SK-N-SH treated with all-trans-retinoic acid at 6 μM for 48 hours (cell line): ENCODE results near the gene MS4A6E.

Experiments used
- ARNTL ChIP-seq: fragments of 450-650 bp; formaldehyde crosslinking; IDR thresholded peaks from 2 replicates; pipeline ENCODE4 v1.5.0; 2020; ENCODE audit warnings: low read depth, mild to moderate bottlenecking, moderate library complexity, borderline replicate concordance
- BACH2 ChIP-seq: fragments of 250-450 bp; sonication (Bioruptor Pico); IDR thresholded peaks from 2 replicates; pipeline ENCODE4 v1.9.0; 2021; ENCODE audit warnings: mild to moderate bottlenecking, borderline replicate concordance
- CREB5 ChIP-seq: fragments of 250-450 bp; sonication (Bioruptor Pico); IDR thresholded peaks from 2 replicates; pipeline ENCODE4 v1.5.1; 2020; ENCODE audit warnings: low read depth, mild to moderate bottlenecking, moderate library complexity
- ESRRG ChIP-seq: fragments of 250-450 bp; sonication (Bioruptor Pico); IDR thresholded peaks from 2 replicates; pipeline ENCODE4 v1.6.1; 2021; ENCODE audit warnings: mild to moderate bottlenecking
- RARB ChIP-seq: fragments of 250-450 bp; sonication (Bioruptor Pico); IDR thresholded peaks from 2 replicates; pipeline ENCODE4 v1.8.0; 2021; ENCODE audit warnings: mild to moderate bottlenecking, moderate library complexity
- TOX ChIP-seq: fragments of 250-450 bp; sonication (Bioruptor Pico); IDR thresholded peaks from 2 replicates; pipeline ENCODE4 v1.8.0; 2021; ENCODE audit warnings: mild to moderate bottlenecking, moderate library complexity, borderline replicate concordance
- ZC3H10 ChIP-seq: fragments of 250-450 bp; sonication (Bioruptor Pico); IDR thresholded peaks from 2 replicates; pipeline ENCODE4 v1.5.1; 2021; ENCODE audit warnings: mild to moderate bottlenecking, moderate library complexity
- ZFP3 ChIP-seq: fragments of 250-450 bp; sonication (Bioruptor Pico); IDR thresholded peaks from 2 replicates; pipeline ENCODE4 v1.5.0; 2020; ENCODE audit warnings: mild to moderate bottlenecking, moderate library complexity
- ZFP30 ChIP-seq: fragments of 450-650 bp; formaldehyde crosslinking; IDR thresholded peaks from 2 replicates; pipeline ENCODE4 v1.5.0; 2022; ENCODE audit warnings: mild to moderate bottlenecking, moderate library complexity
- ZNF70 ChIP-seq: fragments of 450-650 bp; formaldehyde crosslinking; IDR thresholded peaks from 2 replicates; pipeline ENCODE4 v1.5.0; 2020; ENCODE audit warnings: mild to moderate bottlenecking, moderate library complexity
- ZNF8 ChIP-seq: fragments of 450-650 bp; formaldehyde crosslinking; IDR thresholded peaks from 2 replicates; pipeline ENCODE4 v1.5.0; 2020; ENCODE audit warnings: mild to moderate bottlenecking, moderate library complexity
- TF ChIP-seq, protein P1 (sequence below): fragments of 250-450 bp; sonication (Bioruptor Pico); IDR thresholded peaks from 2 replicates; pipeline ENCODE4 v1.8.0; 2020; ENCODE audit warnings: mild to moderate bottlenecking, moderate library complexity, borderline replicate concordance

DNA sequence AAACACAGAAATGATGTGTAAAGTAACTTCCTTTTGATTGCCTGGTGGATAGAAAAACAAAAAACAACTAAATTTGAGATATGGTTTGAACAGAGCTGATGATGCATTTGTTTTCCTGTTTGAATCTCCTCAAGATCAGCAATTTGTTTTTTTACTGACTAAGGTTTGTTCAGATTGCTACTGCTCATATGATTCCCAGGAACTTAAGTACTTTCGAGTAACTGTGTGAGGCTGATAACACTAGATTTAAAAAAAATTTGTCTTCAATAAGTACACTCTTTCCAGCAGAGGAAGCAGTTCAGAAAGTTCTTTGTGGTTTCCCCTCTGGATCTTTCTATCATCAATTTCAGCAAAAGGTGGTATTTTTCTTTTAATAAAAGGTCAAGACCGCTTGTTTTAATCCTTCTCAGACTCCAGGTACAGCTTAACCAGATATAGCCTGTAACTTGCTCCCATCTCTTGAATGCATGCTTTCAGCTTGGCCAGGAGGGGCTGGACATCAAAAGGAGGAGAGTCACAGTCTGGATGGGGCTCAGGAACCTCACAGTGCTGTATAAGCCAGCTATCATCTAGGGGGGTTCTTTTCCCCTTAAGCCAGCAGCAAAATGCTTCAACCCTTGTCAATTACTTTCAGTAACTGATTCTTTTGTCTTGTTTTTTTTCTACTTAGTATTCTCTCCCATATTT, 12.3 kb upstream of the MS4A6E start:
- TF ChIP-seq TOX (CRISPR knock-in tag) = no peak
- no peak for TF ChIP-seq ESRRG (CRISPR knock-in tag)
- no peak for TF ChIP-seq RARB
- no peak for TF ChIP-seq BACH2 (CRISPR knock-in tag)
- TF ChIP-seq ZC3H10 (CRISPR knock-in tag) = no peak
- TF ChIP-seq ZNF8 (CRISPR knock-in tag) = no peak
- no peak for TF ChIP-seq ZFP3 (CRISPR knock-in tag)
- TF ChIP-seq CREB5 (CRISPR knock-in tag) = no peak
- TF ChIP-seq ZFP30 = no peak
- TF ChIP-seq, protein P1, sequence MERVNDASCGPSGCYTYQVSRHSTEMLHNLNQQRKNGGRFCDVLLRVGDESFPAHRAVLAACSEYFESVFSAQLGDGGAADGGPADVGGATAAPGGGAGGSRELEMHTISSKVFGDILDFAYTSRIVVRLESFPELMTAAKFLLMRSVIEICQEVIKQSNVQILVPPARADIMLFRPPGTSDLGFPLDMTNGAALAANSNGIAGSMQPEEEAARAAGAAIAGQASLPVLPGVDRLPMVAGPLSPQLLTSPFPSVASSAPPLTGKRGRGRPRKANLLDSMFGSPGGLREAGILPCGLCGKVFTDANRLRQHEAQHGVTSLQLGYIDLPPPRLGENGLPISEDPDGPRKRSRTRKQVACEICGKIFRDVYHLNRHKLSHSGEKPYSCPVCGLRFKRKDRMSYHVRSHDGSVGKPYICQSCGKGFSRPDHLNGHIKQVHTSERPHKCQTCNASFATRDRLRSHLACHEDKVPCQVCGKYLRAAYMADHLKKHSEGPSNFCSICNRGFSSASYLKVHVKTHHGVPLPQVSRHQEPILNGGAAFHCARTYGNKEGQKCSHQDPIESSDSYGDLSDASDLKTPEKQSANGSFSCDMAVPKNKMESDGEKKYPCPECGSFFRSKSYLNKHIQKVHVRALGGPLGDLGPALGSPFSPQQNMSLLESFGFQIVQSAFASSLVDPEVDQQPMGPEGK (CRISPR knock-in tag) = no peak
- no peak for TF ChIP-seq ARNTL (CRISPR knock-in tag)
- no peak for TF ChIP-seq ZNF70 (CRISPR knock-in tag)
